H1 (cell line): ENCODE measurements around the gene APOA1. TPM values are rescaled to one million over a fixed set of nuclear protein-coding genes. Genes with fewer than 3 reads are reported as not detected.

ENCODE experiments used
- CTCF ChIA-PET: fragments of 300-600 bp; sonication (Branson Sonifier 250); formaldehyde crosslinking; loops from one replicate; lab custom pipeline; 2021; ENCODE audit not compliant: partially characterized antibody; lab: Charles Lee
- POLR2A ChIA-PET: fragments of 300-600 bp; sonication (Branson Sonifier 250); formaldehyde crosslinking; loops from one replicate; lab custom pipeline; 2021; ENCODE audit warnings: inconsistent platforms; ENCODE audit not compliant: partially characterized antibody; lab: Charles Lee
- DNase-seq, 2 experiments: peaks; one replicate each; pipeline versions ENCODE4 v3.0.0 to v3.0.0-alpha.2; 2010 to 2022; ENCODE audit warnings: low spot score in 2 of 2, low read depth in 1 of 2, mixed read lengths in 1 of 2
- FAIRE-seq: peaks from 2 replicates; lab custom pipeline; 2011; peaks lifted over from hg19 to GRCh38; lab: Jason Lieb, UNC
- H2AFZ ChIP-seq: 2 replicates; pipeline ENCODE4 v1.8.1; 2012; ENCODE audit warnings: low read length, inconsistent platforms
- H2AK5ac ChIP-seq: 2 replicates; pipeline ENCODE4 v1.6.1; 2013; ENCODE audit warnings: low read depth, low read length
- H2BK120ac ChIP-seq: replicated peaks from 2 replicates; pipeline ENCODE3; 2013; ENCODE audit warnings: low read depth, low read length, inconsistent platforms
- H2BK12ac ChIP-seq: 2 replicates; pipeline ENCODE4 v1.6.1; 2013; ENCODE audit warnings: low read depth, low read length
- H2BK15ac ChIP-seq: 2 replicates; pipeline ENCODE4 v1.6.1; 2013; ENCODE audit warnings: low read length
- H2BK20ac ChIP-seq: 2 replicates; pipeline ENCODE4 v1.6.1; 2013; ENCODE audit warnings: low read length
- H2BK5ac ChIP-seq: 2 replicates; pipeline ENCODE4 v1.6.1; 2013; ENCODE audit warnings: low read depth, low read length
- H3K14ac ChIP-seq: 2 replicates; pipeline ENCODE4 v1.6.1; 2013; ENCODE audit warnings: inconsistent platforms; ENCODE audit not compliant: insufficient read length
- H3K18ac ChIP-seq: 2 replicates; pipeline ENCODE4 v1.6.1; 2013; ENCODE audit warnings: low read length; ENCODE audit errors: extremely low read depth
- H3K23ac ChIP-seq: 2 replicates; pipeline ENCODE4 v1.6.1; 2013; ENCODE audit warnings: inconsistent platforms; ENCODE audit not compliant: insufficient read length
- H3K23me2 ChIP-seq: 2 replicates; pipeline ENCODE4 v1.6.1; 2013; ENCODE audit warnings: low read depth, low read length
- H3K27ac ChIP-seq: 2 replicates; pipeline ENCODE4 v1.6.1; 2011; ENCODE audit warnings: low read depth, low read length, inconsistent platforms
- H3K27me3 ChIP-seq, 4 experiments: replicated peaks in 1 of 4; 1 replicate in 1 of 4; 2 replicates in 3 of 4; pipeline versions ENCODE4 v1.6.1 to v1.8.1; 2011 to 2013; ENCODE audit warnings: low read length in 3 of 4, mild to moderate bottlenecking in 3 of 4, inconsistent platforms in 2 of 4, mixed read lengths in 2 of 4, moderate library complexity in 1 of 4; ENCODE audit not compliant: control insufficient read depth in 3 of 4, insufficient read depth in 3 of 4; ENCODE audit errors: extremely low read depth in 1 of 4
- H3K36me3 ChIP-seq, 4 experiments: 2 replicates each; pipeline versions ENCODE4 v1.6.1 to v1.8.1; 2011 to 2013; ENCODE audit warnings: mild to moderate bottlenecking in 4 of 4, low read length in 3 of 4, moderate library complexity in 2 of 4, control low read depth in 1 of 4, inconsistent platforms in 1 of 4; ENCODE audit not compliant: insufficient read depth in 4 of 4, control insufficient read depth in 2 of 4
- H3K4ac ChIP-seq: replicated peaks from 2 replicates; pipeline ENCODE3; 2013; ENCODE audit warnings: low read length, low read depth, mixed read lengths, inconsistent platforms; ENCODE audit not compliant: insufficient read length
- H3K4me1 ChIP-seq, 4 experiments: replicated peaks in 1 of 4; 1 replicate in 1 of 4; 2 replicates in 3 of 4; pipeline versions ENCODE4 v1.6.1 to v1.8.1; 2011 to 2013; ENCODE audit warnings: low read length in 3 of 4, inconsistent platforms in 2 of 4, mixed read lengths in 1 of 4; ENCODE audit not compliant: insufficient read depth in 4 of 4, control insufficient read depth in 3 of 4
- H3K4me2 ChIP-seq, 2 experiments: 2 replicates each; pipeline versions ENCODE4 v1.6.1 to v1.8.1; 2011 to 2013; ENCODE audit warnings: low read depth in 2 of 2, low read length in 2 of 2, control low read depth in 1 of 2, inconsistent platforms in 1 of 2, mild to moderate bottlenecking in 1 of 2; ENCODE audit not compliant: insufficient read depth in 1 of 2
- H3K4me3 ChIP-seq, 4 experiments: fragments of 200-600, 300-600 bp in 1 of 4; sonication (generic), shearing (Covaris generic), sonication (Bioruptor Twin) in 1 of 4; 2 replicates each; pipeline versions ENCODE4 v1.5.1 to v1.8.1; 2011 to 2016; ENCODE audit warnings: low read length in 4 of 4, low read depth in 3 of 4, control low read depth in 2 of 4, inconsistent platforms in 2 of 4, mild to moderate bottlenecking in 2 of 4, mixed read lengths in 1 of 4, moderate library complexity in 1 of 4; ENCODE audit not compliant: insufficient read depth in 2 of 4; ENCODE audit errors: extremely low read depth in 1 of 4
- H3K56ac ChIP-seq: replicated peaks from 2 replicates; pipeline ENCODE3; 2013; ENCODE audit warnings: low read depth, mild to moderate bottlenecking, mixed read lengths, low read length, inconsistent platforms; ENCODE audit not compliant: insufficient read length
- H3K79me1 ChIP-seq: 2 replicates; pipeline ENCODE4 v1.6.1; 2013; ENCODE audit warnings: low read depth, low read length, control low read depth
- H3K79me2 ChIP-seq, 2 experiments: 2 replicates each; pipeline versions ENCODE4 v1.6.1 to v1.8.1; 2012 to 2013; ENCODE audit warnings: low read length in 2 of 2, mild to moderate bottlenecking in 2 of 2, inconsistent platforms in 1 of 2; ENCODE audit not compliant: insufficient read depth in 2 of 2, control insufficient read depth in 1 of 2
- H3K9ac ChIP-seq, 4 experiments: replicated peaks in 1 of 4; 1 replicate in 1 of 4; 2 replicates in 3 of 4; pipeline versions ENCODE4 v1.6.1 to v1.8.1; 2011 to 2013; ENCODE audit warnings: low read depth in 3 of 4, low read length in 3 of 4, control low read depth in 2 of 4, mild to moderate bottlenecking in 2 of 4, moderate library complexity in 2 of 4, inconsistent platforms in 1 of 4; ENCODE audit errors: extremely low read depth in 1 of 4
- H3K9me3 ChIP-seq, 2 experiments: 2 replicates each; pipeline versions ENCODE4 v1.6.1 to v1.8.1; 2012 to 2013; ENCODE audit warnings: mild to moderate bottlenecking in 2 of 2, moderate library complexity in 2 of 2, control low read depth in 1 of 2, inconsistent platforms in 1 of 2, low read depth in 1 of 2, low read length in 1 of 2, mixed read lengths in 1 of 2; ENCODE audit not compliant: insufficient read depth in 2 of 2
- H4K20me1 ChIP-seq, 2 experiments: replicated peaks in 1 of 2; 2 replicates each; pipeline versions ENCODE3 to v1.8.1; 2011 to 2013; ENCODE audit warnings: inconsistent platforms in 2 of 2, low read length in 2 of 2, mild to moderate bottlenecking in 1 of 2; ENCODE audit not compliant: insufficient read depth in 2 of 2, control insufficient read depth in 1 of 2
- H4K5ac ChIP-seq: 2 replicates; pipeline ENCODE4 v1.6.1; 2013; ENCODE audit warnings: low read length, low read depth, mixed read lengths, inconsistent platforms; ENCODE audit not compliant: insufficient read length
- H4K8ac ChIP-seq: 2 replicates; pipeline ENCODE4 v1.8.0; 2013; ENCODE audit warnings: mild to moderate bottlenecking, moderate library complexity, low read length, inconsistent platforms; ENCODE audit not compliant: insufficient read depth; ENCODE audit errors: extremely low read depth
- H4K91ac ChIP-seq: replicated peaks from 2 replicates; pipeline ENCODE3; 2013; ENCODE audit warnings: low read length, mixed read lengths, inconsistent platforms; ENCODE audit not compliant: insufficient read length
- BCL11A ChIP-seq, 2 experiments: IDR thresholded peaks; one replicate each; pipeline ENCODE4 v1.6.1; 2011; ENCODE audit warnings: low read depth in 2 of 2, low read length in 2 of 2, mild to moderate bottlenecking in 2 of 2
- BRCA1 ChIP-seq: IDR thresholded peaks from 2 replicates; pipeline ENCODE4 v1.6.1; 2012; ENCODE audit warnings: low read depth, low read length, improper control_type of control experiment
- CTBP2 ChIP-seq: IDR thresholded peaks from 2 replicates; pipeline ENCODE4 v1.7.0; 2011; ENCODE audit warnings: borderline replicate concordance, mild to moderate bottlenecking, moderate library complexity, mixed read lengths, low read length; ENCODE audit not compliant: insufficient read depth, insufficient read length
- EP300 ChIP-seq, 2 experiments: IDR thresholded peaks; 1 replicate in 1 of 2; 2 replicates in 1 of 2; pipeline ENCODE4 v1.6.1; 2011 to 2012; ENCODE audit warnings: low read depth in 2 of 2, low read length in 2 of 2, mild to moderate bottlenecking in 2 of 2, borderline replicate concordance in 1 of 2, inconsistent platforms in 1 of 2, moderate library complexity in 1 of 2
- EZH2 ChIP-seq: fragments of 200-600 bp; sonication (generic); IDR thresholded peaks from 2 replicates; pipeline ENCODE4 v1.7.1; 2012; ENCODE audit warnings: low read depth, mild to moderate bottlenecking, moderate library complexity, low read length, inconsistent platforms; ENCODE audit not compliant: severe bottlenecking
- FOSL1 ChIP-seq: IDR thresholded peaks from 2 replicates; pipeline ENCODE4 v1.6.1; 2011; ENCODE audit warnings: mild to moderate bottlenecking, low read depth, low read length, moderate library complexity; ENCODE audit not compliant: insufficient read depth
- KDM1A ChIP-seq: fragments of 200-600, 300-600 bp; sonication (generic); IDR thresholded peaks from 2 replicates; pipeline ENCODE4 v1.7.1; 2016; ENCODE audit warnings: mild to moderate bottlenecking, low read length, borderline replicate concordance
- NRF1 ChIP-seq: IDR thresholded peaks from 2 replicates; pipeline ENCODE4 v1.6.1; 2011; ENCODE audit warnings: mild to moderate bottlenecking, low read depth, low read length, improper control_type of control experiment
- POU5F1 ChIP-seq: IDR thresholded peaks from 2 replicates; pipeline ENCODE4 v1.6.1; 2011; ENCODE audit warnings: low read depth, mild to moderate bottlenecking, low read length, moderate library complexity
- SP1 ChIP-seq: IDR thresholded peaks from 2 replicates; pipeline ENCODE4 v1.6.1; 2011; ENCODE audit warnings: low read depth, low read length
- SP4 ChIP-seq: IDR thresholded peaks from 2 replicates; pipeline ENCODE4 v1.6.1; 2012; ENCODE audit warnings: low read length, inconsistent platforms
- WGBS, 2 experiments: shearing (Covaris generic) in 1 of 2; methylation state at CpG; one replicate each; pipeline versions ENCODE4 v1.1.6 to v1.1.7; 2013 to 2015; ENCODE audit warnings: low lambda C conversion rate in 2 of 2, mixed read lengths in 2 of 2, inconsistent platforms in 1 of 2, low coverage in 1 of 2, missing lambda C conversion rate in 1 of 2; ENCODE audit not compliant: insufficient replicate concordance in 2 of 2, insufficient coverage in 1 of 2, insufficient read length in 1 of 2; ENCODE audit errors: extremely low coverage in 1 of 2, missing lambda C conversion rate in 1 of 2; 5-methylcytosine and 5-hydroxymethylcytosine counted together
- polyA plus RNA-seq, 7 experiments: library from polyadenylated mRNA; depleted of rRNA in 3 of 7; stranded (reverse) in 5 of 7; unstranded in 2 of 7; fragments of >200 nt in 5 of 7; fragments of 200-250 nt in 2 of 7; gene quantifications; 1 replicate in 5 of 7; 2 replicates in 1 of 7; 4 replicates in 1 of 7; pipeline versions ENCODE4 v1.2.1 to v1.2.3, GENCODE V29; 2011 to 2013; ENCODE audit warnings: missing spikeins in 2 of 7, mixed read lengths in 2 of 7
- total RNA-seq: library from RNA; stranded (reverse); fragmentation: NEBNext Ultra II Directional; extraction: Animal tissue kit (Norgen Biotek cat#: 25700); gene quantifications from 2 replicates; pipeline ENCODE4 v1.2.1, GENCODE V29; 2021
- TF ChIP-seq, protein P1 (sequence below), 3 experiments: IDR thresholded peaks; 1 replicate in 2 of 3; 2 replicates in 1 of 3; pipeline versions ENCODE4 v1.5.1 to v1.6.1; 2011; ENCODE audit warnings: low read length in 3 of 3, mild to moderate bottlenecking in 3 of 3, inconsistent platforms in 2 of 3, low read depth in 1 of 3, moderate library complexity in 1 of 3; ENCODE audit not compliant: insufficient read depth in 1 of 3; ENCODE audit errors: control extremely low read depth in 1 of 3

The APOA1 gene
- total and polyA plus RNA-seq, 2 of the 8 experiments (the other 6 are each of a cell fraction or from before 2014, with no cell fraction given), result 0.80 TPM; not detected in 1

DNA sequence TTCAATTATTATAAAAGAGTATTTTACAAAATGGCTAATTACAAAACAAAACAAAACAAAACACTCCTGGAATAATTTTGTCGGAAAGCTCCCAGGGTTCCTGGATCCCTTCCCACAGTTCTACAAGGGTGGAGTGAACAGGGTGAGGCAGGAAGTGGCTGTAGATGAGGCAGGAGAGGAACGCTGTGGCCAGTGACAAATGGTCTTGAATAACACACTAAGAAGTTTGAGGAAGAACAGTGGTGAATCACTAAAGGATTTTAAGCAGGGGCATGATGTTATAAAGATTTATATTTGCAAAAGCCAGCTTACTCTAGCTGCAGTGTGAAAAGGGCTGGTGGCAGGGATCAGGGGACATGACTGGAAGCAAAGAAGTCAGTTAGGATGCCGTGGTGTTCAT lies 33.8 kb upstream of the APOA1 start:
- H4K20me1 ChIP-seq, result no peaks in the 10 kb centered on the region
- no peak overlapping the region for H3K4me3 ChIP-seq
- 83% methylated on average over 3 of the region's 3 CpGs; no CpG with 5 or more reads in 1 of the 2 experiments for WGBS, 2 experiments
- H2AK5ac ChIP-seq, result no peak overlapping the region
- H3K4me2 ChIP-seq, result no peak overlapping the region
- H3K56ac ChIP-seq, result no peak overlapping the region
- H4K5ac ChIP-seq, result no peak overlapping the region
- H3K36me3 ChIP-seq, result peaks cover 0 to 54% (median 42%) of the 10 kb centered on the region in 4 experiments; a peak in 7 of 8 replicates
- no peak overlapping the region for H2BK120ac ChIP-seq
- no peaks in the 10 kb centered on the region for H3K23me2 ChIP-seq
- ChIA-PET CTCF (interaction anchor here (1.0 to 3.3 kb wide), 2 partner anchors 9 to 235 kb away, joined by 3 to 14 read pairs; no protein-coding TSS in a partner anchor), POLR2A (no interaction called here)
- no peak overlapping the region for H2BK20ac ChIP-seq
- H3K23ac ChIP-seq, result no peak overlapping the region
- no peak overlapping the region for H4K8ac ChIP-seq
- H3K9me3 ChIP-seq, result no peaks in the 10 kb centered on the region
- H3K79me1 ChIP-seq, result no peaks in the 10 kb centered on the region
- H3K79me2 ChIP-seq, result no peaks in the 10 kb centered on the region
- no peak overlapping the region for H2BK12ac ChIP-seq
- no peak overlapping the region for H3K4ac ChIP-seq
- DNase-seq (no peak), FAIRE-seq (no peak)
- H2AFZ ChIP-seq, result no peak overlapping the region
- no peak overlapping the region for H3K18ac ChIP-seq
- H4K91ac ChIP-seq, result no peak overlapping the region
- no peak overlapping the region for H2BK15ac ChIP-seq
- no peaks in the 10 kb centered on the region for H3K27me3 ChIP-seq
- no peak overlapping the region for H3K14ac ChIP-seq
- no peak overlapping the region for H3K27ac ChIP-seq
- H3K9ac ChIP-seq, result no peak overlapping the region
- H3K4me1 ChIP-seq, result no peaks in the 10 kb centered on the region
- no peak overlapping the region for H2BK5ac ChIP-seq
- no peak for TF ChIP-seq EP300 (IDR thresholded peaks at IDR 0.05; ENCODE audit: borderline replicate concordance in 1 of 2, low read depth in 2 of 2, low read length in 2 of 2)
- TF ChIP-seq KDM1A, result no peak
- TF ChIP-seq SP1, result no peak
- TF ChIP-seq CTBP2, result no peak
- TF ChIP-seq BRCA1, result no peak
- TF ChIP-seq EZH2, result no peak
- TF ChIP-seq FOSL1, result no peak
- TF ChIP-seq NRF1, result no peak
- TF ChIP-seq, protein P1, sequence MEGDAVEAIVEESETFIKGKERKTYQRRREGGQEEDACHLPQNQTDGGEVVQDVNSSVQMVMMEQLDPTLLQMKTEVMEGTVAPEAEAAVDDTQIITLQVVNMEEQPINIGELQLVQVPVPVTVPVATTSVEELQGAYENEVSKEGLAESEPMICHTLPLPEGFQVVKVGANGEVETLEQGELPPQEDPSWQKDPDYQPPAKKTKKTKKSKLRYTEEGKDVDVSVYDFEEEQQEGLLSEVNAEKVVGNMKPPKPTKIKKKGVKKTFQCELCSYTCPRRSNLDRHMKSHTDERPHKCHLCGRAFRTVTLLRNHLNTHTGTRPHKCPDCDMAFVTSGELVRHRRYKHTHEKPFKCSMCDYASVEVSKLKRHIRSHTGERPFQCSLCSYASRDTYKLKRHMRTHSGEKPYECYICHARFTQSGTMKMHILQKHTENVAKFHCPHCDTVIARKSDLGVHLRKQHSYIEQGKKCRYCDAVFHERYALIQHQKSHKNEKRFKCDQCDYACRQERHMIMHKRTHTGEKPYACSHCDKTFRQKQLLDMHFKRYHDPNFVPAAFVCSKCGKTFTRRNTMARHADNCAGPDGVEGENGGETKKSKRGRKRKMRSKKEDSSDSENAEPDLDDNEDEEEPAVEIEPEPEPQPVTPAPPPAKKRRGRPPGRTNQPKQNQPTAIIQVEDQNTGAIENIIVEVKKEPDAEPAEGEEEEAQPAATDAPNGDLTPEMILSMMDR (IDR thresholded peaks at IDR 0.05; ENCODE audit: control extremely low read depth in 1 of 3, insufficient read depth in 1 of 3, low read depth in 1 of 3, low read length in 3 of 3), result no peak
- TF ChIP-seq POU5F1, result no peak
- no peak for TF ChIP-seq SP4
- TF ChIP-seq BCL11A (IDR thresholded peaks at IDR 0.05; ENCODE audit: low read depth in 2 of 2, low read length in 2 of 2), result no peak
